Ishikawa (cell line): ENCODE results near the gene GRP.

Experiments
- CEBPB ChIP-seq: IDR thresholded peaks from 2 replicates; pipeline ENCODE4 v1.6.1; 2012
- EP300 ChIP-seq: IDR thresholded peaks from 2 replicates; pipeline ENCODE4 v1.6.1; 2012; ENCODE audit warnings: borderline replicate concordance
- FOXM1 ChIP-seq: IDR thresholded peaks from 2 replicates; pipeline ENCODE4 v1.6.1; 2012; ENCODE audit warnings: low read depth, borderline replicate concordance
- TAF1 ChIP-seq: IDR thresholded peaks from 2 replicates; pipeline ENCODE4 v1.6.1; 2012; ENCODE audit warnings: low read depth, mild to moderate bottlenecking
- TEAD4 ChIP-seq: IDR thresholded peaks from 2 replicates; pipeline ENCODE4 v1.6.1; 2012
- YY1 ChIP-seq: IDR thresholded peaks from 2 replicates; pipeline ENCODE4 v1.6.1; 2012; ENCODE audit warnings: low read depth
- ZBTB7A ChIP-seq: IDR thresholded peaks from 2 replicates; pipeline ENCODE4 v1.6.1; 2012; ENCODE audit warnings: low read depth
- TF ChIP-seq, protein P1 (sequence below): IDR thresholded peaks from 2 replicates; pipeline ENCODE4 v1.6.1; 2012; ENCODE audit warnings: low read depth, mild to moderate bottlenecking
- TF ChIP-seq, protein P2 (sequence below): IDR thresholded peaks from 2 replicates; pipeline ENCODE4 v1.6.1; 2012
- TF ChIP-seq, protein P3 (sequence below): IDR thresholded peaks from 2 replicates; pipeline ENCODE4 v1.6.1; 2012

DNA sequence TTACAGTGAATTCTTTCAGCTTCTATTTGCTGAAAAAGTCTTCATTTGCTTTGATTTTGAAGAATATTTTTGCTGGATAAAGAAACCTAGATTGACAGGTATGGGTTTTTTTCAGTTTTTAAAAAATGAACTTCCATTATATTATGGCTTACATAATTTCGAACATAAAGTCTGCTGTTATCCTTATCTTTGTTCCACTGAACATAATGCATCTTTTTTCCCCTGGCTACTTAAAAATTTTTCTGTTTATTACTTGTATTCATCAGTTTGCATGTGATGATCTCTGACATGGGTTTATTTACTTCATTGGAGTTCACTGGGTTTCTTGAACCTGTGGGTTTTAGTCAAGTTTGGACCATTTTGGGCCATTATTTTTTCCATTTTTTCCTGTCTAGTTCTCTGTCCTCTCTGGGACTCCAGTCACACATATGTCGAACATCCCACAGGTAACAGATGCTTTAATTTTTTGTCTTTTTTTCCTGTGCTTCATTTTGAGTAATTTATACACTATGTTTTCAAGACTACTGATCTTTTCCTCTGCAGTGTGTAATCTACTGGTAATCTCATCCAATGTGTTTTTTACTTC, 47.2 kb upstream of the GRP start:
- TF ChIP-seq, protein P1, sequence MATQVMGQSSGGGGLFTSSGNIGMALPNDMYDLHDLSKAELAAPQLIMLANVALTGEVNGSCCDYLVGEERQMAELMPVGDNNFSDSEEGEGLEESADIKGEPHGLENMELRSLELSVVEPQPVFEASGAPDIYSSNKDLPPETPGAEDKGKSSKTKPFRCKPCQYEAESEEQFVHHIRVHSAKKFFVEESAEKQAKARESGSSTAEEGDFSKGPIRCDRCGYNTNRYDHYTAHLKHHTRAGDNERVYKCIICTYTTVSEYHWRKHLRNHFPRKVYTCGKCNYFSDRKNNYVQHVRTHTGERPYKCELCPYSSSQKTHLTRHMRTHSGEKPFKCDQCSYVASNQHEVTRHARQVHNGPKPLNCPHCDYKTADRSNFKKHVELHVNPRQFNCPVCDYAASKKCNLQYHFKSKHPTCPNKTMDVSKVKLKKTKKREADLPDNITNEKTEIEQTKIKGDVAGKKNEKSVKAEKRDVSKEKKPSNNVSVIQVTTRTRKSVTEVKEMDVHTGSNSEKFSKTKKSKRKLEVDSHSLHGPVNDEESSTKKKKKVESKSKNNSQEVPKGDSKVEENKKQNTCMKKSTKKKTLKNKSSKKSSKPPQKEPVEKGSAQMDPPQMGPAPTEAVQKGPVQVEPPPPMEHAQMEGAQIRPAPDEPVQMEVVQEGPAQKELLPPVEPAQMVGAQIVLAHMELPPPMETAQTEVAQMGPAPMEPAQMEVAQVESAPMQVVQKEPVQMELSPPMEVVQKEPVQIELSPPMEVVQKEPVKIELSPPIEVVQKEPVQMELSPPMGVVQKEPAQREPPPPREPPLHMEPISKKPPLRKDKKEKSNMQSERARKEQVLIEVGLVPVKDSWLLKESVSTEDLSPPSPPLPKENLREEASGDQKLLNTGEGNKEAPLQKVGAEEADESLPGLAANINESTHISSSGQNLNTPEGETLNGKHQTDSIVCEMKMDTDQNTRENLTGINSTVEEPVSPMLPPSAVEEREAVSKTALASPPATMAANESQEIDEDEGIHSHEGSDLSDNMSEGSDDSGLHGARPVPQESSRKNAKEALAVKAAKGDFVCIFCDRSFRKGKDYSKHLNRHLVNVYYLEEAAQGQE = no peak
- TF ChIP-seq EP300 = no peak
- TF ChIP-seq, protein P2, sequence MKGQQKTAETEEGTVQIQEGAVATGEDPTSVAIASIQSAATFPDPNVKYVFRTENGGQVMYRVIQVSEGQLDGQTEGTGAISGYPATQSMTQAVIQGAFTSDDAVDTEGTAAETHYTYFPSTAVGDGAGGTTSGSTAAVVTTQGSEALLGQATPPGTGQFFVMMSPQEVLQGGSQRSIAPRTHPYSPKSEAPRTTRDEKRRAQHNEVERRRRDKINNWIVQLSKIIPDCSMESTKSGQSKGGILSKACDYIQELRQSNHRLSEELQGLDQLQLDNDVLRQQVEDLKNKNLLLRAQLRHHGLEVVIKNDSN = no peak
- TF ChIP-seq, protein P3, sequence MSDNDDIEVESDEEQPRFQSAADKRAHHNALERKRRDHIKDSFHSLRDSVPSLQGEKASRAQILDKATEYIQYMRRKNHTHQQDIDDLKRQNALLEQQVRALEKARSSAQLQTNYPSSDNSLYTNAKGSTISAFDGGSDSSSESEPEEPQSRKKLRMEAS = no peak
- TF ChIP-seq CEBPB = no peak
- no peak for TF ChIP-seq FOXM1
- no peak for TF ChIP-seq YY1
- TF ChIP-seq ZBTB7A = no peak
- no peak for TF ChIP-seq TAF1
- no peak for TF ChIP-seq TEAD4
